Activated naive CD8-positive, alpha-beta T cell treated with anti-CD3 and anti-CD28 coated beads for 36 hours (primary cell): ENCODE results near the gene TAF8. TPM values are rescaled to one million over a fixed set of nuclear protein-coding genes. Genes with fewer than 3 reads are reported as not detected.

Experiments used
- DNase-seq: peaks from one replicate; pipeline ENCODE4 v3.0.0; 2021
- H3K27ac Mint-ChIP-seq: one replicate; pipeline ENCODE4 v1.8.0; 2022; ENCODE audit warnings: mild to moderate bottlenecking, moderate library complexity, mixed read lengths
- H3K27me3 Mint-ChIP-seq: one replicate; pipeline ENCODE4 v1.8.0; 2022; ENCODE audit warnings: mild to moderate bottlenecking, mixed read lengths
- H3K36me3 Mint-ChIP-seq: one replicate; pipeline ENCODE4 v1.8.0; 2021; ENCODE audit warnings: mild to moderate bottlenecking, mixed read lengths
- H3K4me1 Mint-ChIP-seq: one replicate; pipeline ENCODE4 v1.8.0; 2021; ENCODE audit warnings: mixed read lengths
- H3K4me3 Mint-ChIP-seq: one replicate; pipeline ENCODE4 v1.8.0; 2022; ENCODE audit warnings: mild to moderate bottlenecking, moderate library complexity, mixed read lengths
- H3K9me3 Mint-ChIP-seq: one replicate; pipeline ENCODE4 v1.8.0; 2022; ENCODE audit warnings: mixed read lengths
- total RNA-seq, 2 experiments: library from RNA; stranded (reverse); gene quantifications; one replicate each; pipeline ENCODE4 v1.2.3, GENCODE V29; 2021

TAF8 gene
- total RNA-seq, 2 experiments from 2014 or later, result 40.4 to 45.1 TPM

GRCh38 chr6:42066156-42066675, 15.9 kb downstream of the TAF8 start:
- no peak for DNase-seq
- peaks cover 10% of the 10 kb centered on the region for H3K36me3 Mint-ChIP-seq
- no peaks in the 10 kb centered on the region for H3K9me3 Mint-ChIP-seq
- H3K4me1 Mint-ChIP-seq, result no peaks in the 10 kb centered on the region
- H3K27ac Mint-ChIP-seq, result no peak overlapping the region
- H3K27me3 Mint-ChIP-seq, result no peaks in the 10 kb centered on the region
- H3K4me3 Mint-ChIP-seq, result no peak overlapping the region

GRCh38 chr6:42068173-42068572, 17.8 kb downstream of the TAF8 start:
- DNase-seq, result no peak
- Mint-ChIP-seq H3K4me1 (no peaks in the 10 kb centered on the region), H3K4me3 (no peak overlapping the region), H3K27me3 (no peaks in the 10 kb centered on the region), H3K27ac (no peak overlapping the region), H3K9me3 (no peaks in the 10 kb centered on the region), H3K36me3 (peaks cover 10% of the 10 kb centered on the region)

- Mint-ChIP-seq H3K27me3 (no peaks in the 10 kb centered on the region), H3K4me3 (no peak overlapping the region), H3K9me3 (no peaks in the 10 kb centered on the region), H3K36me3 (peaks cover 10% of the 10 kb centered on the region), H3K27ac (no peak overlapping the region), H3K4me1 (no peaks in the 10 kb centered on the region)
- no peak for DNase-seq
Observed at GRCh38 chr6:42068872-42069522, 18.7 kb downstream of the TAF8 start.

- Mint-ChIP-seq H3K27ac (no peak overlapping the region), H3K4me3 (no peak overlapping the region), H3K9me3 (no peaks in the 10 kb centered on the region), H3K36me3 (peaks cover 12% of the 10 kb centered on the region), H3K4me1 (no peaks in the 10 kb centered on the region), H3K27me3 (no peaks in the 10 kb centered on the region)
- no peak for DNase-seq
Observed at GRCh38 chr6:42071881-42072583, 21.7 kb downstream of the TAF8 start.

- no peaks in the 10 kb centered on the region for H3K4me1 Mint-ChIP-seq
- H3K36me3 Mint-ChIP-seq, result peaks cover 17% of the 10 kb centered on the region
- H3K4me3 Mint-ChIP-seq, result no peak overlapping the region
- peak overlapping the region; percentile 26 for H3K27ac Mint-ChIP-seq
- DNase-seq, result no peak
- no peaks in the 10 kb centered on the region for H3K27me3 Mint-ChIP-seq
- H3K9me3 Mint-ChIP-seq, result no peaks in the 10 kb centered on the region
Observed at GRCh38 chr6:42073287-42073686, 23.0 kb downstream of the TAF8 start.

GRCh38 chr6:42075159-42075838, 25.0 kb downstream of the TAF8 start:
- Mint-ChIP-seq H3K36me3 (peaks cover 20% of the 10 kb centered on the region), H3K4me1 (no peaks in the 10 kb centered on the region), H3K4me3 (no peak overlapping the region), H3K27me3 (no peaks in the 10 kb centered on the region), H3K9me3 (no peaks in the 10 kb centered on the region), H3K27ac (no peak overlapping the region)
- DNase-seq, result peak; percentile 50

- no peaks in the 10 kb centered on the region for H3K27me3 Mint-ChIP-seq
- peaks cover 16% of the 10 kb centered on the region for H3K36me3 Mint-ChIP-seq
- H3K27ac Mint-ChIP-seq, result no peak overlapping the region
- no peak for DNase-seq
- H3K4me3 Mint-ChIP-seq, result no peak overlapping the region
- H3K4me1 Mint-ChIP-seq, result no peaks in the 10 kb centered on the region
- H3K9me3 Mint-ChIP-seq, result no peaks in the 10 kb centered on the region
Observed at GRCh38 chr6:42078386-42078785, 28.1 kb downstream of the TAF8 start.

GRCh38 chr6:42079941-42080464, 29.7 kb downstream of the TAF8 start:
- Mint-ChIP-seq H3K36me3 (peaks cover 11% of the 10 kb centered on the region), H3K9me3 (no peaks in the 10 kb centered on the region), H3K27ac (no peak overlapping the region), H3K4me3 (no peak overlapping the region), H3K4me1 (no peaks in the 10 kb centered on the region), H3K27me3 (no peaks in the 10 kb centered on the region)
- no peak for DNase-seq

- H3K36me3 Mint-ChIP-seq, result peaks cover under 1% of the 10 kb centered on the region
- no peak for DNase-seq
- no peaks in the 10 kb centered on the region for H3K4me1 Mint-ChIP-seq
- no peak overlapping the region for H3K27ac Mint-ChIP-seq
- H3K27me3 Mint-ChIP-seq, result no peaks in the 10 kb centered on the region
- H3K4me3 Mint-ChIP-seq, result no peak overlapping the region
- H3K9me3 Mint-ChIP-seq, result no peaks in the 10 kb centered on the region
Observed at GRCh38 chr6:42083530-42083929, 33.2 kb downstream of the TAF8 start.

- Mint-ChIP-seq H3K4me1 (no peaks in the 10 kb centered on the region), H3K27ac (no peak overlapping the region), H3K36me3 (no peaks in the 10 kb centered on the region), H3K27me3 (no peaks in the 10 kb centered on the region), H3K4me3 (no peak overlapping the region), H3K9me3 (no peaks in the 10 kb centered on the region)
- no peak for DNase-seq
Observed at GRCh38 chr6:42084889-42085288, 34.6 kb downstream of the TAF8 start.

- Mint-ChIP-seq H3K4me3 (no peak overlapping the region), H3K9me3 (no peaks in the 10 kb centered on the region), H3K27ac (no peak overlapping the region), H3K4me1 (no peaks in the 10 kb centered on the region), H3K36me3 (no peaks in the 10 kb centered on the region), H3K27me3 (no peaks in the 10 kb centered on the region)
- no peak for DNase-seq
Observed at GRCh38 chr6:42086046-42087035, 36.0 kb downstream of the TAF8 start.

- Mint-ChIP-seq H3K4me1 (no peaks in the 10 kb centered on the region), H3K27me3 (no peaks in the 10 kb centered on the region), H3K9me3 (no peaks in the 10 kb centered on the region), H3K27ac (no peak overlapping the region), H3K36me3 (no peaks in the 10 kb centered on the region), H3K4me3 (no peak overlapping the region)
- no peak for DNase-seq
Observed at GRCh38 chr6:42088101-42088591, 37.8 kb downstream of the TAF8 start.

GRCh38 chr6:42090819-42091717, 40.7 kb downstream of the TAF8 start:
- H3K9me3 Mint-ChIP-seq, result no peaks in the 10 kb centered on the region
- H3K4me3 Mint-ChIP-seq, result no peak overlapping the region
- DNase-seq, result no peak
- H3K36me3 Mint-ChIP-seq, result no peaks in the 10 kb centered on the region
- no peaks in the 10 kb centered on the region for H3K4me1 Mint-ChIP-seq
- H3K27me3 Mint-ChIP-seq, result no peaks in the 10 kb centered on the region
- H3K27ac Mint-ChIP-seq, result no peak overlapping the region

- no peaks in the 10 kb centered on the region for H3K9me3 Mint-ChIP-seq
Observed at GRCh38 chr6:42091718-42092023, 41.3 kb downstream of the TAF8 start.

More at GRCh38 chr6:42091718-42092023, 41.3 kb downstream of the TAF8 start:
- Mint-ChIP-seq H3K4me3 (no peak overlapping the region), H3K27ac (no peak overlapping the region), H3K27me3 (no peaks in the 10 kb centered on the region), H3K4me1 (no peaks in the 10 kb centered on the region), H3K36me3 (no peaks in the 10 kb centered on the region)
- DNase-seq, result no peak
